HCT116 (cell line): ENCODE measurements around the gene CX3CR1. TPM values are rescaled to one million over a fixed set of nuclear protein-coding genes. Genes with fewer than 3 reads are reported as not detected.

Experiments used
- ATAC-seq: fragments of 200-7000 bp; cut with Tn5 transposase; 2 replicates; pipeline ENCODE4 v1.9.1; 2020; ENCODE audit warnings: mild to moderate bottlenecking, moderate library complexity
- BruUV-seq: library from RNA; stranded (reverse); fragments of 400-500 nt; replicated peaks from 2 replicates; lab custom pipeline; 2021; lab: Mats Ljungman, UMichigan
- CTCF ChIA-PET: fragments of 300-600 bp; sonication (Branson Sonifier 250); formaldehyde crosslinking; loops from one replicate; lab custom pipeline; 2021; ENCODE audit warnings: antibody characterized with exemption; lab: Charles Lee
- POLR2A ChIA-PET: fragments of 300-600, 350-600 bp; sonication (Branson Sonifier 250); formaldehyde crosslinking; loops from one replicate; lab custom pipeline; 2021; ENCODE audit warnings: antibody characterized with exemption; lab: Charles Lee
- RAD21 ChIA-PET, 2 experiments: fragments of 300-600 bp; sonication (Branson Sonifier 250); formaldehyde crosslinking; loops; one replicate each; lab custom pipeline; 2023; ENCODE audit warnings: low total read pairs in 2 of 2; ENCODE audit not compliant: uncharacterized antibody in 2 of 2, unreplicated experiment in 2 of 2, low non-redundant PET in 1 of 2; lab: Charles Lee
- DNase-seq: peaks from one replicate; pipeline ENCODE4 v3.0.0-alpha.2; 2010; ENCODE audit warnings: low read depth, low spot score
- H2AFZ ChIP-seq: fragments of 200-600 bp; shearing (Covaris generic), sonication (generic); 2 replicates; pipeline ENCODE4 v1.6.1; 2017; ENCODE audit warnings: low read depth, mixed run types, mixed read lengths, antibody characterized with exemption, low read length; ENCODE audit not compliant: poor library complexity, severe bottlenecking
- H3K27ac ChIP-seq: 2 replicates; pipeline ENCODE4 v1.5.1; 2012; ENCODE audit warnings: low read depth, low read length
- H3K27me3 ChIP-seq: fragments of 200-600 bp; sonication (generic); 2 replicates; pipeline ENCODE4 v1.6.1; 2016; ENCODE audit warnings: mixed run types, low read length, mixed read lengths; ENCODE audit not compliant: insufficient read depth
- H3K36me3 ChIP-seq, 2 experiments: fragments of 200-500 bp in 1 of 2; fragments of 200-600 bp in 1 of 2; sonication (Bioruptor generic) in 1 of 2; sonication (generic) in 1 of 2; 2 replicates each; pipeline versions ENCODE4 v1.5.1 to v1.6.1; 2014 to 2016; ENCODE audit warnings: low read length in 2 of 2, inconsistent platforms in 1 of 2, mixed read lengths in 1 of 2, mixed run types in 1 of 2; ENCODE audit not compliant: insufficient read depth in 2 of 2, control insufficient read depth in 1 of 2
- H3K4me1 ChIP-seq, 2 experiments: fragments of 200-600 bp in 1 of 2; sonication (generic) in 1 of 2; 2 replicates each; pipeline versions ENCODE4 v1.5.1 to v1.6.1; 2012 to 2017; ENCODE audit warnings: low read length in 2 of 2, inconsistent platforms in 1 of 2, mild to moderate bottlenecking in 1 of 2, mixed read lengths in 1 of 2, mixed run types in 1 of 2, moderate library complexity in 1 of 2; ENCODE audit not compliant: insufficient read depth in 2 of 2, control insufficient read depth in 1 of 2
- H3K4me2 ChIP-seq: fragments of 200-600 bp; sonication (generic); 2 replicates; pipeline ENCODE4 v1.6.1; 2017; ENCODE audit warnings: mixed run types, low read length, mixed read lengths
- H3K4me3 ChIP-seq, 2 experiments: fragments of 200-600 bp in 1 of 2; sonication (generic) in 1 of 2; replicated peaks in 1 of 2; 2 replicates each; pipeline ENCODE4 v1.5.1; 2011 to 2016; ENCODE audit warnings: low read length in 2 of 2, control low read depth in 1 of 2, low read depth in 1 of 2, mild to moderate bottlenecking in 1 of 2, mixed read lengths in 1 of 2, mixed run types in 1 of 2
- H3K79me2 ChIP-seq: fragments of 200-600 bp; sonication (generic); 2 replicates; pipeline ENCODE4 v1.6.1; 2017; ENCODE audit warnings: mild to moderate bottlenecking, mixed run types, low read length, moderate library complexity, mixed read lengths; ENCODE audit not compliant: insufficient read depth
- H3K9ac ChIP-seq: fragments of 200-600 bp; sonication (generic); 2 replicates; pipeline ENCODE4 v1.6.1; 2016; ENCODE audit warnings: low read length, mixed read lengths
- H3K9me2 ChIP-seq: fragments of 200-600 bp; sonication (generic), shearing (Covaris generic); 2 replicates; pipeline ENCODE4 v1.6.1; 2017; ENCODE audit warnings: mixed run types, mild to moderate bottlenecking, moderate library complexity; ENCODE audit not compliant: insufficient read depth
- H3K9me3 ChIP-seq, 2 experiments: fragments of 200-500 bp in 1 of 2; fragments of 200-600 bp in 1 of 2; sonication (Bioruptor generic) in 1 of 2; sonication (generic) in 1 of 2; 2 replicates each; pipeline ENCODE4 v1.6.1; 2014 to 2017; ENCODE audit warnings: low read length in 2 of 2, mixed read lengths in 2 of 2, inconsistent platforms in 1 of 2, low read depth in 1 of 2, mild to moderate bottlenecking in 1 of 2, mixed run types in 1 of 2, moderate library complexity in 1 of 2; ENCODE audit not compliant: control insufficient read depth in 1 of 2, insufficient read depth in 1 of 2
- H4K20me1 ChIP-seq: fragments of 200-600 bp; sonication (generic), shearing (Covaris generic); 2 replicates; pipeline ENCODE4 v1.6.1; 2017; ENCODE audit warnings: mixed run types, mild to moderate bottlenecking, moderate library complexity; ENCODE audit not compliant: insufficient read depth
- ATF3 ChIP-seq: IDR thresholded peaks from 2 replicates; pipeline ENCODE4 v1.6.1; 2012
- CBX3 ChIP-seq: IDR thresholded peaks from 2 replicates; pipeline ENCODE4 v1.6.1; 2012; ENCODE audit warnings: low read depth
- CEBPB ChIP-seq: IDR thresholded peaks from 2 replicates; pipeline ENCODE4 v1.6.1; 2012; ENCODE audit warnings: low read depth
- ELF1 ChIP-seq: IDR thresholded peaks from 2 replicates; pipeline ENCODE4 v1.6.1; 2012; ENCODE audit warnings: low read depth, borderline replicate concordance
- EZH2 ChIP-seq: fragments of 200-600 bp; sonication (generic); IDR thresholded peaks from 2 replicates; pipeline ENCODE4 v1.6.1; 2017; ENCODE audit warnings: antibody characterized with exemption, mixed run types
- JUND ChIP-seq: IDR thresholded peaks from 2 replicates; pipeline ENCODE4 v1.6.1; 2012
- POLR2A ChIP-seq: IDR thresholded peaks from 2 replicates; pipeline ENCODE4 v1.7.0; 2011; ENCODE audit warnings: borderline replicate concordance; ENCODE audit not compliant: insufficient read depth, insufficient read length; ENCODE audit errors: extremely low read depth
- RAD21 ChIP-seq: IDR thresholded peaks from 2 replicates; pipeline ENCODE4 v1.6.1; 2012; ENCODE audit warnings: low read depth, mild to moderate bottlenecking
- REST ChIP-seq: IDR thresholded peaks from 2 replicates; pipeline ENCODE4 v1.6.1; 2012; ENCODE audit warnings: low read depth
- SIN3A ChIP-seq: IDR thresholded peaks from 2 replicates; pipeline ENCODE4 v1.6.1; 2012; ENCODE audit warnings: low read depth
- SRF ChIP-seq: IDR thresholded peaks from 2 replicates; pipeline ENCODE4 v1.6.1; 2012; ENCODE audit warnings: low read depth
- ZNF274 ChIP-seq: fragments of 200-500 bp; sonication (Bioruptor generic); IDR thresholded peaks from 2 replicates; pipeline ENCODE4 v1.6.1; 2014; ENCODE audit warnings: mild to moderate bottlenecking, low read depth, low read length, inconsistent platforms
- intact Hi-C: fragments of 100-400 bp; cut with micrococcal nuclease; formaldehyde crosslinking; loops from 2 replicates; pipeline ENCODE4 v1.10.0; 2022
- total RNA-seq: library from RNA; stranded (reverse); gene quantifications from one replicate; pipeline ENCODE4 v1.2.1, GENCODE V29; 2021; ENCODE audit not compliant: unreplicated experiment

The CX3CR1 gene
- total RNA-seq, 1 experiment from 2014 or later = 0.10 TPM

GRCh38 chr3:39216176-39216790 lies 63.6 kb downstream of the CX3CR1 start:
- no peaks in the 10 kb centered on the region for H3K4me1 ChIP-seq
- BruUV-seq = no TSS peak
- H3K79me2 ChIP-seq = no peaks in the 10 kb centered on the region
- intact Hi-C loops = no loop called here
- no peaks in the 10 kb centered on the region for H3K36me3 ChIP-seq
- no peaks in the 10 kb centered on the region for H3K9me3 ChIP-seq
- no peak overlapping the region for H3K4me2 ChIP-seq
- H3K27ac ChIP-seq = no peak overlapping the region
- H3K9ac ChIP-seq = no peak overlapping the region
- ChIA-PET POLR2A (no interaction called here), RAD21 (no interaction called here), CTCF (no interaction called here)
- no peaks in the 10 kb centered on the region for H3K9me2 ChIP-seq
- H3K27me3 ChIP-seq = peaks cover 19% of the 10 kb centered on the region
- TF ChIP-seq CEBPB (no peak), JUND (no peak), SRF (no peak)
- DNase-seq (no peak), ATAC-seq (no peak)
- no peaks in the 10 kb centered on the region for H4K20me1 ChIP-seq
- no peak overlapping the region for H3K4me3 ChIP-seq
- H2AFZ ChIP-seq = no peak overlapping the region

GRCh38 chr3:39213613-39214012 lies 66.2 kb downstream of the CX3CR1 start:
- DNase-seq = no peak
- no TSS peak for BruUV-seq
- Histone ChIP-seq H3K4me1 (no peaks in the 10 kb centered on the region; a peak in 1 of 4 replicates), H3K27ac (no peak overlapping the region), H2AFZ (no peak overlapping the region), H3K27me3 (peaks cover 3% of the 10 kb centered on the region; the same call in 1 of the 2 replicates), H3K4me3 (no peak overlapping the region), H3K79me2 (no peaks in the 10 kb centered on the region), H3K9ac (no peak overlapping the region), H3K4me2 (no peak overlapping the region), H3K9me2 (no peaks in the 10 kb centered on the region), H3K9me3 (no peaks in the 10 kb centered on the region), H3K36me3 (no peaks in the 10 kb centered on the region), H4K20me1 (no peaks in the 10 kb centered on the region)
- no peak for ATAC-seq
- intact Hi-C loops = no loop called here
- POLR2A ChIA-PET = no interaction called here
- CTCF ChIA-PET = no interaction called here
- TF ChIP-seq REST (no peak), ATF3 (no peak), CEBPB (no peak), CBX3 (no peak), ZNF274 (no peak), ELF1 (no peak), RAD21 (no peak), POLR2A (no peak), SIN3A (no peak), EZH2 (no peak)
- RAD21 ChIA-PET = interaction anchor here in 1 of 2 experiments (0.7 kb wide), 1 partner anchor 129 kb away, joined by 3 read pairs; no protein-coding TSS in a partner anchor
